NCI-H187 treated with DMSO at 0.1 percent for 48 hours (cell line): ENCODE data around the gene PTBP1.
A peak's percentile ranks its signal among the peaks of the same experiment; 100 is the strongest.

Source experiments
- DNase-seq: peaks from one replicate; lab custom pipeline; 2025; lab: John Stamatoyannopoulos, UW

PTBP1 gene

DNA sequence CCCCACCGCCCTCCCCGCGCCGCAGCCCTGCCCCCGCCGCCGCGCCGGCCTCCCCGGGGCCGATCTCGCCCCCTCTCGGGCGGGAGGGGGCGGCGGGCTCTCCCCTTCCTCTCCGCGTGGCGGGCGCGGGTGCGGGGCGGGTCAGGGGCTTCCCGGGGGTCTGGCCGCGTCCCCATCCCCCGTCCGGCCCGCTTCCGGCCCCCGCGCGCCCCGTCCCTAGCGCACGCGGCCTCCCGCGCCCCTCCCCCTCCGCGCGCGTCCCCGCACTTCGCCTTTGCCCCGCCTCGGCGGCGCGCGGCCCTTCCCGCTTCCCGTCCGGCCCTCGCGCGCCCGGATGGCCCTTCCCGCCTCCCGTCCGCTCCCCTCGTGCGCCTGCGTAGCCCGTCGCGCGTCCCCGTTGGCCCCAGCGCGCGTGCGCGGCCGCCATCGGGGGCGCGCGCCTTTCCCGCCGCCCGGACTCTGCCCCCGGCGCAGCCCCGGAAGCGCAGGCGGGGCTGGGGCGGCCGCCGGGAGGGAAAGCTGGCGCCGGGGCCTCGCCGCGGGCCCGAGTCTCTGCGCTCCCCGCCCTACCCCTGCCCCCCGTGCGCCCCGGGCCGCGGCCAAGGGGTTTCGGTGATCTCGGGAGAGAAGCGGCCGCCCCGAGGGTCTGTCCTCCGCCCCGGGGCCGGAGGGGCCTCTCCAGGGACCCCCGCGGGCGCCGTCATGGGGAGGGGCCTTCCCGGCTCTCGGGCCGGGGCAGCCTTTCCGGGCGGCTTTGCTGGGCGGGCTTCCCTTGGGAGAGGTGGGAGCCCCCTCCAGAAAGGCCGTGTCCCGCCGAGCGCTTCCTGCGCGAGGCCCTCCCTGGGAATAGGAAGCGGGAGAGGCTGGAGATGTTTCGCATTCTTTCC is 519 bp downstream of the PTBP1 start:
- DNase-seq: peak; percentile 54

DNA sequence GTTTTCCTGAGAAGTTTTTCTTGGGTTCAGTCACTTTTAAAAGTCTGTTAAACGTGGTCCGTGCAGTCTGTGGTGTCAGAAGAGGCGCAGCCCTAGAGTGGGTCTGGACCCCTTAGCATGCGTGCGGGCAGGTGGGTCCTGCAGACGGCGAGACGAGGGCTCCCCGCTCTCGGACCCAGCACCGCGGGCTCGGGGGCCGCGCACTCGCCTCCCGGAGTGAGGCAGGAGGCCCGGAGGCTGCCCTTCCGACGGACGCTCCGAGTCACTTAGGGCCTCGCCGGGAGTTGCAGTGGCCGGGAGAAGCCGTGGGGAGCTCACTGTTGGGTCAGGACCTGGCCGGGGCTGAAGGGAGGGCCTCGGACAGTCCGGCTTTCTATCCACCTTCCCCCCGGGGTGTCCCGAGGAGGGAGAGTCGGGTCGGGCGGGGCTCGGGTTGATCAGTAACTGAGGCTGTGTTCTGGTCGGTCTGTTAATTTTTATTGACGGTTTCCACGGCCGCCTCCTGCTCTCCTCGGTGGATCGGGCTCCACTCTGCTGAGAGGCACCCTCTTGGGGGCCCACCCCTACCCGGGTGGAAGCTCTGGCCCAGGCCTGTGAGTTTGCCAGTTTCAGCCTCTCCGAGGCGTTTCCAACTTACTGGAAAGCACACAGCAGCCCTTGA is 1.3 kb downstream of the PTBP1 start:
- no peak for DNase-seq

DNA sequence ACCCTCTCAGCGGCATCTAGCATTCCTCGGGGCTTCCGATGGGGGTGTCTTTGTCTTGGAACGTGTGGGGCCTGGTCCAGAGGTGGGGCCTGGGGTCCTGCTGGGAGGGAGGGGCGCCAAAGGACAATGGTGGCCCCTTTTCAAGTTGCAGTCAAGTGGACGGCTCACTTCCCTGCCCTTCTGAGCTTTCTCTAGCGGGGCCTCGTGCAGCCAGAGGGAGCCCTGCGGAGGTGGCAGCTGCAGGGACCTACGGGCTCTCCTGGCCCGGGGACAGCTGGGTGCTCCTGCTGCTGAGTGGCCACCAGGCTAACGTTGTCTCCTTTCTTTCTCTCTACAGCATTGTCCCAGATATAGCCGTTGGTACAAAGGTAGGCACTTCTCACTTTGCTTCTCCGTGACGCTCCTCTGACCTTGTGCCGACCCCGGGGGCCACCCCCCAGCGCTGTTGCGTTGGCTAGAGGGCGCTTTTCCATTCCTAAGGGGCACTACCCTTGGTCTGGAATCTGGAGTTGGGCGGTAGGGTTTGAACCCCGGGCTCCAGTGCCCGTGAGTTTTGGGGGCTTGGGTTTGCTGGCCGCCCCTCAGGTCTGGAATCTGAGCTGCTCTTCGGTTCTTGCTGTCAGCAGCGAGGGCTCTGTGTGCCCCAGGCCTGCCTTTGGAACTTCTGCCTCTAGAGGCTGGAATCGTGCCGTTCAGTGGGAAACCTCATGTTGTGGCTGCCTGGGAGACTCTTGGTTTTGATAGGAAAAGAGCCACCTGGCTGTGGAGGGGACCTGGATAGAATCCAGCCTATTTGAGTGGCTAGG is 2.0 kb downstream of the PTBP1 start:
- no peak for DNase-seq

DNA sequence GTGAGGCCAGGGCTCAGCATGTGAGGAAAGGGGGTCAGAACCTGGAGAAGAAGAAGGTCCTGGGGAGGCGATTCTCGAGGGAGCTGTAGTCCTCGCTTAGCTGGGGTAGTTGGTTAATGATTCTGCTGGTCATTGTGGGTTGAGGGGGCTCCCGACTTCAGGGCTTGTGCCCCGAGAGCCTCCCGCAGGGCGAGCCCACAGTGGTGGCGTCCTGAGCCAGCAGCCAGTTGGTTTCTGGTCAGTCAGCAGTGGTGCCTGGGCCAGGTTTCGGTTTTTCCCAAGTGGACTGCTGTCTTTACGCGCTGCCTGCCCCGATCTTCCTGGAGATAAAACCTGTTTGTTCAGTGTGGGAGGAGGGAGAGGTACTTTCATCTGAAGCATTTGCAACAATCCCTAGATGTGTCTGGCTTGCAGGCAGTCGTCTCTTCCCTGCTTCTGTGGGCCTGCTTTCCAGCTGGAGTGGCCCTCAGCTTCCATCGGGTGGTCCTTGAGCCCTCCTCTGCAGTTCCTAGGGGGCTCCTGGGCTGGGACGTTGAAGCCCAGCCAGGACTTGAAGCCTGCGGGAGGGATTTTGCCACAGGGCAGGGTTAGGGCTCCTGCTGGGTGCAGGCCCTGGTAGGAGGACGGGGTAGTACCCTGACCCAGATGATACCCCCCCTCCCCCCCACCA is 3.2 kb downstream of the PTBP1 start:
- DNase-seq: no peak

DNA sequence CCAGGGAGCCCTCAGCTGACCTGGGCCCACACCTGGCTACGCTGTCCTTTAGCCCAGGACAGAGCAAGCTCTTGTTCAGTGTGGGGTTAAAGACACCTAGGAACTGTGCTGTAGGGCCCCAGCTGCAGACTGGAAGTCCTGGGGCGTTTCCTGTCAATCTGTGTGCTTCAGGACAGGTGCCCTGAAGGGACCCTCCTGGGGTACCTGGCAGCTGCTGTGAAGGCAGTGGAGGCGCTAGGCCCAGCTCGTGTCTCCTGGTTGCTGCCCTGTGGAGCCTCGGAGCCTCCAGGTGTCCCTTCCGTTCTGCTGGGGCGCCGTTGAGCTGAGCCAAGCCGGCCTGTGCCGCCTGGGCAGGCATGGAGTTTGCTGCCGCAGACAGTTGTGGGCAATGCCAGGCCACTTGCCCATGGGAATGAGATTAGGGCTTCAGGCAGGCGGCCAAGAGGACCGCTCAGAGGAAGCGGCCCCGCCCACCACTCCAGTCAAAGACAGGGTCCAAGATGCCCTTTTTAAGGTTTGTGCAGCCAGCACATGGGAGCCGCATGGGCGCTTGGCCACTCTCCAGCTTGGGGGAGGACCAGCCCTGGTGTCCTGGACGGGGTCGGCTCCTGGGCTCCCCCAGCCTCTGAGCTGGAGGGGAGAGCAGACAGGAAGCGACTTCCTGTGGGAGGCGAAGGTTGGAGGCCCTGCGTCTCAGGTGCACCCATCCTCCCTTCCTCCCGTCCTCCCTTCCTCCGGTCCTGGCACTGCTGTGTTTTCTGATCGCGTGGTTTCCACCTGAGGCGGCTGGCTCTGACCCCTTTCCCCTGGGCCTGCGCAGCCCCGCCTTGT is 4.0 kb downstream of the PTBP1 start:
- DNase-seq: no peak

DNA sequence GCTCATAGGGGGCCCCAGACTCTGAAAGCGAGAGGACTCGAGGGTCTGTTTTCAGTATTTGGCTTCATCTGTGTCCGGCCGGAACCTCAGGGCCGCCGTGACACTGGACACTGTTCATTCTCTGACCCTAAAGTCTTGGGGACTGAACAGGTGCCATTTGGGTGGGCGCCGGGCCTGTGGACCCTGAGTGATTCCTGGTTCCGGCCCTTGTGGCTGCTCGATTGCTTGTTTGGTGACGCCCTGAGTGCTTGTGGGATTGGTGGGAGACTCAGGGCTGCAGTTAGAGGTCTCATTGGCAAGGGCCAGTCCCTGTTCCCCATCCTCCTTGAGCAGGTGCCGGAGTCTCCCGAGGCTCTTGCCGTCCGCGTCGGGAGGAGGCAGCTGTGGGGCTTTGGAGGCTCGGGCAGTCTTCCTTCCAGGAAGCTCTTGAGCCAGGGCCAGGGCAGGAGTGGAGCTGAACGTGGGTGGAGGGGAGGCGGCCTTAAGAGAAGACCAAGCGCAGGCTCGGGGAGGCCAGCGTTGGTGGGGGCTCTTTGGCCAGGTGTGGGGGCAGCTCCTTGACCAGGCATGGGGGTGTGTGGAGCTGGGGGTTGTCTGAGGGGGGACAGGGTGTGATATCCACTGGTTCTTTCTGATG is 4.7 kb downstream of the PTBP1 start:
- DNase-seq: no peak

DNA sequence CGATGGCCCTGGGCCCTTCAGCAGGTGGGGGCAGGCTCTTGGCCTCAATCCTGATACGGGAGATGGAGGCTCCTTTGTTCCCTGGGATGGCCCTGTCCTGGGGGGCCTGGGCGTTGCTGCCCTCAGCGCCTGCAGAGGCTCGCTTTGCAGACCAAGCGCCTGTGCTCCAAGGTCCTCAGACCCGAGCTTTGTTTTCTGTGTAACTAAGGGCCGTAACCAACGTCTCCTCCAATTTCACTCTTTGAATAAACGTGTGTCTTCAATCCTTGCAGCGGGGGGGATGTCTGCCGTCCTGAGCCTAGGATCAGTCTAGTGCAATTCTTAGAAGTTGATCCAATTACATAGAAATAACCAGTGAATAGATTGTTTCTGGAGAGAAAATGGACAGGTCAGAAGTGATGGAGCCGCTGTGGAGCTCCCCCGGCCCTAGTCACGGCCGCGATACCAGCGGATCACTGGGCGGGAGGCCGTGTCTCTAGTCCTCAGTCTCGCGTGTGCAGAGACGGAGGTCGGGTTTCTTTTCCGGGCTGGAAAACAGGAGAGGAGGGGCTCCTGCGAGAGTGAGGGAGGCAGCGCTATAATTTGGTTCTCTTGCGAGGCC is 5.3 kb downstream of the PTBP1 start:
- DNase-seq: no peak

DNA sequence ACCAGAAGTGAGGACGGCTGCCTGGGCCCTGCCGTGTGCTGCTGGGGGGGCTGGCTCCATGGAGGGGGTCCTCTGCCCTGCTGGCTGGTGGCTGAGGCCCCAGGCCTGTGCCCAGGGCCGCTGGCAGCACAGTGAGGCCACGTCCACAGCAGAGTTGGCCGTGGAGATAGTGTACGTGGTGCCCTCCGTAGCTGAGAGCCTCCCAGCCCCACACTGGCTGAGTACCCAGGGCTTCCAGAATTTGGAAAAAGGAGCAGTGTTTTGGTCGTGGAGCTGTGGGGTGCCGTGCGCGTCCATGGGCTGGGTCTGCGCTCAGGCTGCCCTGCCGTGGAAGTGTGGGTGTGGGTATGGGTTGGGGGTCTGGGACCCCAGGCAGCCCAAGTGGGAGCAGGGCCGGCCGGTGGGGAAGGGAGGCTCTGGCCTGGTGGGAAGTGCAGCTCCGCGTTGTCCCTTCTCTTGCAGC is 5.9 kb downstream of the PTBP1 start:
- no peak for DNase-seq

DNA sequence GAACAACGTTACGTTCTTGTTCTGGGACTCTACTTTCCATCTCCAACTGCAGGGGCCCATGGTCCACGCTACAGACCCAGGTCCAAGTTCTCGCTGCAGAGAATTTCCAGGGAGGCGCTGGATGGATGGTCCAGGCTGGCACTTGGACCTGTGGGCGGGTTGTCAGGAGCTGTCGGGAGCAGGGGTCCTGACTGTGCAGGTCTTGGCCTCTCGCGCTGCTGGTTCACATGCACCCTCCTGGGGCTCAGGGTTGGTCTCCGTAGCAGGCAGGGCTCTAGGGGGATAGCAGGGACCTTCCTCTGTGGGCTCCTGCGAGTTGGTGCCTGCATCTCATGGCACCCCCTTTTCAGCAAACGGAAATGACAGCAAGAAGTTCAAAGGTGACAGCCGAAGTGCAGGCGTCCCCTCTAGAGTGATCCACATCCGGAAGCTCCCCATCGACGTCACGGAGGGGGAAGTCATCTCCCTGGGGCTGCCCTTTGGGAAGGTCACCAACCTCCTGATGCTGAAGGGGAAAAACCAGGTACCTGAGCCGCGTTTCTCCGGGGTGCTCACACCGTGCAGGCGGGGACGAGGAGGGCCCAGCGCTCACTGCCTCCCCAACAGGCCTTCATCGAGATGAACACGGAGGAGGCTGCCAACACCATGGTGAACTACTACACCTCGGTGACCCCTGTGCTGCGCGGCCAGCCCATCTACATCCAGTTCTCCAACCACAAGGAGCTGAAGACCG is 6.6 kb downstream of the PTBP1 start:
- DNase-seq: no peak

DNA sequence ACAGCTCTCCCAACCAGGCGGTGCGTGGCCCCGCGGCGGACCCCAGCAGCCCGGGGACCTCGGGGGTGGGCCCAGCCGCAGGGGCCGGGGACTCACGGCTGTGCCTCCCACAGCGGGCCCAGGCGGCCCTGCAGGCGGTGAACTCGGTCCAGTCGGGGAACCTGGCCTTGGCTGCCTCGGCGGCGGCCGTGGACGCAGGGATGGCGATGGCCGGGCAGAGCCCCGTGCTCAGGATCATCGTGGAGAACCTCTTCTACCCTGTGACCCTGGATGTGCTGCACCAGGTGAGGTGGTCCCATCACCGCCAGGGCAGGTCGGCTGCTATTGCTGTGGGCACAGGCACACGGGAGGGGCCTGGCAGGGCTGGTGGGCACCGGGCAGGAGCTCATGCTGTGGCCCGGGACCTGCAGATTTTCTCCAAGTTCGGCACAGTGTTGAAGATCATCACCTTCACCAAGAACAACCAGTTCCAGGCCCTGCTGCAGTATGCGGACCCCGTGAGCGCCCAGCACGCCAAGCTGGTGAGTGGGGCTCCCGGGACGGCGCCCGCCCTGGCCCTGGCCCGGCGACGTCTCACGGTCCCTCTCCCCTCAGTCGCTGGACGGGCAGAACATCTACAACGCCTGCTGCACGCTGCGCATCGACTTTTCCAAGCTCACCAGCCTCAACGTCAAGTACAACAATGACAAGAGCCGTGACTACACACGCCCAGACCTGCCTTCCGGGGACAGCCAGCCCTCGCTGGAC is 7.3 kb downstream of the PTBP1 start:
- DNase-seq: no peak

DNA sequence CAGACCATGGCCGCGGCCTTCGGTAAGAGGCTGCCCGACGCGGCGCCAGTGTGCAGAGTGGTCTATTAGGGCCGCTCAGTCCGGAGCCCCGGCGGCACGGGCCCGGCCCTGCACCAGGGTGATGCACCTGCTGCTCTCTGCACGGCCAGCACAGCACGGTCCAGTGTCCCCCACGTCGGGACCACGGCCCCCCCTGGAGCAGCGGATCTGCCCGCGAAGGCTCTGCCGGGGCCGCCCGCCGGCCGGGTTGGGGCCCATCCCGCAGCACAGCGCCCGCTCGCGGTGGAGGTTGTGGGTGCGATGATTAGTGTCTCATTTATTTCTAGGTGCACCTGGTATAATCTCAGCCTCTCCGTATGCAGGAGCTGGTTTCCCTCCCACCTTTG is 7.9 kb downstream of the PTBP1 start:
- no peak for DNase-seq

DNA sequence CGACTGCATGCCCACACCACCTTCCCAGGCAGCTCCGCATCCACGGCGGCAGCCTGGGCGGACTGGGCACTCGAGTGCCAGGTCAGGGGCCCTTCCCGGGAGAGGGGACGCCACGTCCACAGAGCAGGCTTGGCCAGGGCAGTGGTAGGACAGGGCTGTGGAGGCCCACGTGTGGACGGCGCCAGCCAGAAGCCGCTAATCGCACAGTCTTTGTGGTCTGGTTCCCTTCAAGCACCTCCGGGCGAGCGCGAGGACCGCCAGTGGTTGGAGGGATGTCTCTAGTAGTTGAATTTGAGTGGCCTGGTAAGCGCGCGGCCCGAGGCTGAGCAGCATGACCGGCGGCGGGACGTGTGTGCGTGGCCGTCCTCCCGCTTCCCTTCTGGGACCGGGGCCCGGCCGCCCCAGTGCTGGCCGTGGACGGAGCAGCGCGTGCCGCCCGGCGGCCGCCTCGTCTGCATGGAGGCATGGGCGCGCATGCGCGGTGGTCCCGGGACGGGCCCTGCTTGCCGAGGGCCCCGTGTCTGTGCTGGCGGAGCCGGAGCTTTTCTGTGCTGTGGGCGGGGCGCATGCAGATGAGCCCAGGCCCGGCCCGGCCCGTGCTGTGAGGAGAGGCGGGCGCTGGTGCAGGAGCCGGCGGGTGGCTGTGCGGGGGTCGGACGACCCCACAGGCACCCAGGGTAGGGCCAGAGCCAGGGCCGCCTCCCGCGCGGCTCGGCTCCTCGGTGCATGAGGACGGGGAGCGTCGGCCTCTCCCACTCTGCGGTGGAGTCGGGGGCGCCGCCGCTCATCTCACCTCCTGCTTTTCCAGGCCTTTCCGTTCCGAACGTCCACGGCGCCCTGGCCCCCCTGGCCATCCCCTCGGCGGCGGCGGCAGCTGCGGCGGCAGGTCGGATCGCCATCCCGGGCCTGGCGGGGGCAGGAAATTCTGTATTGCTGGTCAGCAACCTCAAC is 8.6 kb downstream of the PTBP1 start:
- no peak for DNase-seq

DNA sequence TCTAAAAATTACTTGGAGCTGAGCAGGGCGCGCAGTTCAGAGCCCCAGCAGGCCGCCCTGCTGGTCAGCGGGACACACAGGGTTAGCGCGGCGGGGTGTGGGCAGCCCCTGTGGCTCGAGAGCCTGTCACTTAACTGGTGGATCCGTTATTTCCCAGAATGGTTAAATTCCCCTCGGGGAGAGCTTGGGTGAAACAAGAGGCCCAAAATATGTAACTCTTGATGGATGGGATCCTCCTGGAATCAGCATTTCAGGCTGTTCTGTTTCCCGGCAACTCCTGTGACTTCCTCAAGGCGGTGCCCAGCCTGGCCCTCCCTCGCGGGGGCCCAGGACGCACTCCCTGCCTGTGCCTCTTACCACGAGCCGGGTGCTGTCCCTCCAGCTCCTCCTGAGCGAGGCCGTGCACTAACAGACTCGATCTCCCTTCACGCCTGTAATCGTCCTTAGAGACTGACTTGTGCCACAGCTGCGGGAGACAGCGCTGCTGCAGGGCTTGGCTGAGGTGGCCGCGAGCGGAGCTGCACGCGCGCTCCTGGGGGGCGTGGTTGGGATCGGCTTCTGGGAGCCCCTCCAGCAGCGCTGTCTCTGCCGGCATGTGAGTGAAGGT is 9.7 kb downstream of the PTBP1 start:
- no peak for DNase-seq

DNA sequence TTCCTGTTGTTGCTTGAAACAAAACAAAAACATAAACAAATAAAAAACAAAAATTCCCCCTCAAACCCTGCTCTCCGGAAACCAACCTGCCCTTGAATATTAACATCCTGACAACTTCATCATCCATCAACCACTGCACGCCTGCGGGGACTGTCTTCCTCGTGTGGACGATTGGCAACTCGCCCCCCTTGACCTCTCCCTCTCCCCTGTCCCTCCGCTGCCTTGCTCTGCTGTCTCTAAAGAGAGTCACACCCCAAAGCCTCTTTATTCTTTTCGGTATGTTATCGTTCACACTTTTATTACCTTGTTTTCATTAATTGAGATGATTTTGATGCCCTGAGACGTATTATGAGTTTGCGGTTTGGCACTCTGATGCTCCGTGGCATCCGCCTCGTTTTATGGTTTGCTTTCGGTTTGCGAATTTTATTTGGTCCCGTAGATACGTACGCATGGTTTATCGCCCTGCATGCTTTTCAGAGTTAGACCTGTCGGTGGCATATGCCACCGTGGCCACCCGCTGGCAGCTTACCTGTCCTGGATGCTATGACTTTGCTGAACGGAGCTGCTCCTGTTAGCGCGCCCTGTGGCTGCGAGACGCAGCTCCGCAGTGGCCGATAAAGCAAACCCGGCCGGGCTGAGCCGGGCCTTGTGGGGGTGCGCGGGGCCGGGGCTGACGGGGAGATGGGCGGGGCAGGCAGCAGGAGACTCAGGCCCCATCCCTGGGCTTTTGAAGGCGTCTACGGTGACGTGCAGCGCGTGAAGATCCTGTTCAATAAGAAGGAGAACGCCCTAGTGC is 10.6 kb downstream of the PTBP1 start:
- DNase-seq: no peak

DNA sequence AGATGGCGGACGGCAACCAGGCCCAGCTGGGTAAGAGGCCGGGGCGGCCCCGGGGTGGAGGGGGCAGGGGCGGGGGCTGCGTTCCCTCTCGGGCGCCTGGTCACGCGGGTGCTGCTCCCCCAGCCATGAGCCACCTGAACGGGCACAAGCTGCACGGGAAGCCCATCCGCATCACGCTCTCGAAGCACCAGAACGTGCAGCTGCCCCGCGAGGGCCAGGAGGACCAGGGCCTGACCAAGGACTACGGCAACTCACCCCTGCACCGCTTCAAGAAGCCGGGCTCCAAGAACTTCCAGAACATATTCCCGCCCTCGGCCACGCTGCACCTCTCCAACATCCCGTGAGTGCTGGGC is 11.1 kb downstream of the PTBP1 start:
- DNase-seq: no peak

DNA sequence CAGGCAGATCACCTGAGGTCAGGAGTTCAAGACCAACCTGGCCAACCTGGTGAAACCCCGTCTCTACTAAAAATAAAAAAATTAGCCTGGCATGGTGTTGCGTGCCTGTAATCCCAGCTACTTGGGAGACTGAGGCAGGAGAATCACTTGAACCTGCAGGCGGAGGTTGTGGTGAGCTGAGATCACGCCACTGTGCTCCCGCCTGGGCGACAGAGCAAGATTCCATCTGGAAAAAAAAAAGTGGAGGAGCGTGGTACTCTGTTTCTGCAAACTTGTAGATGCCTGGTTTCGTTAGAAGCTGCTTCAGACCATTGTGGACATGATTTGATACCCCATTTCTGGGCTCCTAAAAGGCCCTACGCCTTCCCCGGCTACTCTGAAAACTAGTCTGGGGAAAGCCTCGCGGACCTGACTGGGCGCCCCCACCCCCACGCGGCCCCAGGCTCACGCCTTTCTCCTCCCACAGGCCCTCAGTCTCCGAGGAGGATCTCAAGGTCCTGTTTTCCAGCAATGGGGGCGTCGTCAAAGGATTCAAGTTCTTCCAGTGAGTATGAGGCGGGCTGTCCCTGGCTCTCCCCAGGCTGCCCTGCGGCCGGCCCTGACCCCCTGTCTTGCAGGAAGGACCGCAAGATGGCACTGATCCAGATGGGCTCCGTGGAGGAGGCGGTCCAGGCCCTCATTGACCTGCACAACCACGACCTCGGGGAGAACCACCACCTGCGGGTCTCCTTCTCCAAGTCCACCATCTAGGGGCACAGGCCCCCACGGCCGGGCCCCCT is 13.0 kb downstream of the PTBP1 start:
- DNase-seq: no peak
